Measurements from ENCODE around the gene ITGB4.
A peak's percentile ranks its signal among the peaks of the same experiment; 100 is the strongest.

ITGB4 gene

GRCh38 chr17:75712446-75712845, 8.8 kb upstream of the ITGB4 start:
- Histone ChIP-seq H3K36me3 (replicated peaks; ENCODE audit: low read depth, low read length) (peaks cover 11% of the 10 kb centered on the region), H4K20me1 (ENCODE audit: insufficient read depth, low read length) (no peaks in the 10 kb centered on the region), H3K4me1 (ENCODE audit: low read length) (no peaks in the 10 kb centered on the region), H3K4me3 (ENCODE audit: low read length) (no peak overlapping the region), H2AFZ (ENCODE audit: low read depth, low read length) (no peak overlapping the region), H3K4me2 (ENCODE audit: low read length) (no peak overlapping the region), H3K9ac (ENCODE audit: low read length) (no peak overlapping the region), H3K79me2 (ENCODE audit: low read length) (no peaks in the 10 kb centered on the region), H3K27me3 (ENCODE audit: low read depth, low read length) (no peaks in the 10 kb centered on the region), H3K27ac (ENCODE audit: low read length) (no peak overlapping the region), H3K9me3 (ENCODE audit: insufficient read depth, low read length) (no peaks in the 10 kb centered on the region)
- TF ChIP-seq EZH2phosphoT487 (IDR thresholded peaks at IDR 0.05; ENCODE audit: low read depth): no peak
- TF ChIP-seq CTCF (IDR thresholded peaks at IDR 0.05; ENCODE audit: low read depth, low read length): no peak

- Histone ChIP-seq H2AFZ (ENCODE audit: low read depth, low read length) (no peak overlapping the region), H3K4me1 (ENCODE audit: low read length) (no peaks in the 10 kb centered on the region), H3K4me2 (ENCODE audit: low read length) (no peak overlapping the region), H3K9ac (ENCODE audit: low read length) (no peak overlapping the region), H3K4me3 (ENCODE audit: low read length) (no peak overlapping the region), H3K27me3 (ENCODE audit: low read depth, low read length) (peaks cover 23% of the 10 kb centered on the region), H3K36me3 (replicated peaks; ENCODE audit: low read depth, low read length) (no peaks in the 10 kb centered on the region), H3K79me2 (ENCODE audit: low read length) (no peaks in the 10 kb centered on the region), H3K9me3 (ENCODE audit: insufficient read depth, low read length) (no peaks in the 10 kb centered on the region), H3K27ac (ENCODE audit: low read length) (no peak overlapping the region), H4K20me1 (ENCODE audit: insufficient read depth, low read length) (no peaks in the 10 kb centered on the region)
- TF ChIP-seq CTCF (IDR thresholded peaks at IDR 0.05; ENCODE audit: low read depth, low read length): no peak
Observed at GRCh38 chr17:75719732-75720131, 1.5 kb upstream of the ITGB4 start.

- no peak overlapping the region for H3K27ac ChIP-seq (ENCODE audit: low read length)
- H3K4me2 ChIP-seq (ENCODE audit: low read length): peak overlapping the region; percentile 74
- no peaks in the 10 kb centered on the region for H3K4me1 ChIP-seq (ENCODE audit: low read length)
- H3K4me3 ChIP-seq (ENCODE audit: low read length): peak overlapping the region; percentile 72; the same call in 1 of the 2 replicates
- H3K27me3 ChIP-seq (ENCODE audit: low read depth, low read length): peaks cover 23% of the 10 kb centered on the region
- no peaks in the 10 kb centered on the region for H3K9me3 ChIP-seq (ENCODE audit: insufficient read depth, low read length)
- no peak overlapping the region for H3K9ac ChIP-seq (ENCODE audit: low read length)
- no peaks in the 10 kb centered on the region for H3K36me3 ChIP-seq (replicated peaks; ENCODE audit: low read depth, low read length)
- H3K79me2 ChIP-seq (ENCODE audit: low read length): no peaks in the 10 kb centered on the region
- H2AFZ ChIP-seq (ENCODE audit: low read depth, low read length): no peak overlapping the region
- TF ChIP-seq EZH2phosphoT487 (IDR thresholded peaks at IDR 0.05; ENCODE audit: low read depth) (no peak), CTCF (IDR thresholded peaks at IDR 0.05; ENCODE audit: low read depth, low read length) (no peak)
- H4K20me1 ChIP-seq (ENCODE audit: insufficient read depth, low read length): no peaks in the 10 kb centered on the region
Observed at GRCh38 chr17:75721463-75722011, 278 bp downstream of the ITGB4 start.

DNA sequence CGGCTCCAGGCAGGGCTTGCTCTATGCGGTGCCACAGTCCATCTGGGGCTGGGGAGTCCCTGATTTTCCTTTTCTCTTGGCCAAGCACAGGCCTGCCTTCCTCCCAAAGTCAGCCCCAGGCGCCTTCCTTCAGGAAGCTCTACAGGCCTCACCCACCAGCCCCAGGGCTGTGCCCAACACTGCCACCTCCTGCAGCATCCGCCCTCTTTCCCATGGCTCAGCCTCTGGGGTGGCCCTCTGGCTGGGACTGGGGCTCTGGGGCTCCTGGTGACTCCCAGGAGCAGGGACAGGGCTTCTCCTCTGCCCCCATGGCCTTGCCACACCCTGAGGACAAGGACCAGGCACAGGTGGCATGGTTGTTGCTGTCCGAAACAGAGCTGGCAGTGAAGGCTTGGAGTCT, 817 bp downstream of the ITGB4 start:
- H3K9ac ChIP-seq (ENCODE audit: low read length): no peak overlapping the region
- H3K79me2 ChIP-seq (ENCODE audit: low read length): no peaks in the 10 kb centered on the region
- H3K27ac ChIP-seq (ENCODE audit: low read length): no peak overlapping the region
- no peaks in the 10 kb centered on the region for H3K4me1 ChIP-seq (ENCODE audit: low read length)
- H3K36me3 ChIP-seq (replicated peaks; ENCODE audit: low read depth, low read length): no peaks in the 10 kb centered on the region
- no peaks in the 10 kb centered on the region for H4K20me1 ChIP-seq (ENCODE audit: insufficient read depth, low read length)
- H3K4me3 ChIP-seq (ENCODE audit: low read length): no peak overlapping the region
- H2AFZ ChIP-seq (ENCODE audit: low read depth, low read length): no peak overlapping the region
- H3K9me3 ChIP-seq (ENCODE audit: insufficient read depth, low read length): no peaks in the 10 kb centered on the region
- H3K27me3 ChIP-seq (ENCODE audit: low read depth, low read length): peaks cover 23% of the 10 kb centered on the region
- no peak for TF ChIP-seq CTCF (IDR thresholded peaks at IDR 0.05; ENCODE audit: low read depth, low read length)
- no peak for TF ChIP-seq EZH2phosphoT487 (IDR thresholded peaks at IDR 0.05; ENCODE audit: low read depth)
- no peak overlapping the region for H3K4me2 ChIP-seq (ENCODE audit: low read length)

All from OCI-LY3 (cell line).